AG04449 (cell line): ENCODE results near the gene CYP17A1.

Experiments used
- CTCF ChIA-PET: fragments of 350-600 bp; formaldehyde crosslinking; extraction: SDS; loops from one replicate; lab custom pipeline; 2021; ENCODE audit warnings: antibody characterized with exemption; lab: Yijun Ruan, JAX
- POLR2A ChIA-PET: fragments of 400-600, 350-600 bp; formaldehyde crosslinking; extraction: SDS; loops from one replicate; lab custom pipeline; 2020; ENCODE audit warnings: antibody characterized with exemption, inconsistent platforms; lab: Yijun Ruan, JAX
- DNase-seq: peaks from one replicate; pipeline ENCODE4 v3.0.0-alpha.2; 2010; ENCODE audit warnings: low read depth, low spot score
- H3K4me3 ChIP-seq: 2 replicates; pipeline ENCODE4 v1.5.1; 2011; ENCODE audit warnings: low read depth, mild to moderate bottlenecking, control low read depth, low read length
- CTCF ChIP-seq: IDR thresholded peaks from one replicate; pipeline ENCODE4 v1.5.1; 2011; ENCODE audit warnings: mild to moderate bottlenecking, moderate library complexity, low read length, control low read depth, inconsistent platforms; ENCODE audit not compliant: insufficient read depth; ENCODE audit errors: missing control alignments

The CYP17A1 gene

GRCh38 chr10:102813734-102814452 lies 23.3 kb downstream of the CYP17A1 start:
- no peak for DNase-seq
- ChIA-PET CTCF (no interaction called here), POLR2A (no interaction called here)
- no peak for TF ChIP-seq CTCF
- no peak overlapping the region for H3K4me3 ChIP-seq

- POLR2A ChIA-PET = no interaction called here
These were observed 24.1 kb downstream of the CYP17A1 start for GRCh38 chr10:102813017-102813541.

GRCh38 chr10:102812231-102812876 lies 24.9 kb downstream of the CYP17A1 start:
- CTCF ChIA-PET = no interaction called here
- POLR2A ChIA-PET = no interaction called here
- no peak for TF ChIP-seq CTCF

More at GRCh38 chr10:102813017-102813541, 24.1 kb downstream of the CYP17A1 start:
- CTCF ChIA-PET = no interaction called here
- TF ChIP-seq CTCF = no peak
- DNase-seq = no peak
- H3K4me3 ChIP-seq = no peak overlapping the region

GRCh38 chr10:102811346-102811745 lies 25.9 kb downstream of the CYP17A1 start:
- CTCF ChIA-PET = no interaction called here
- no peak for TF ChIP-seq CTCF
- DNase-seq = no peak
- POLR2A ChIA-PET = no interaction called here
- no peak overlapping the region for H3K4me3 ChIP-seq

More at GRCh38 chr10:102812231-102812876, 24.9 kb downstream of the CYP17A1 start:
- H3K4me3 ChIP-seq = no peak overlapping the region
- no peak for DNase-seq

GRCh38 chr10:102808380-102808779 lies 28.8 kb downstream of the CYP17A1 start:
- TF ChIP-seq CTCF = no peak
- no peak overlapping the region for H3K4me3 ChIP-seq
- CTCF ChIA-PET = no interaction called here
- POLR2A ChIA-PET = no interaction called here
- DNase-seq = no peak

GRCh38 chr10:102804382-102805055 lies 32.7 kb downstream of the CYP17A1 start:
- no peak overlapping the region for H3K4me3 ChIP-seq
- ChIA-PET CTCF (interaction anchor here (0.8 to 1.1 kb wide), 2 partner anchors 29 to 52 kb away, joined by 3 to 4 read pairs; no protein-coding TSS in a partner anchor), POLR2A (no interaction called here)
- no peak for TF ChIP-seq CTCF
- DNase-seq = no peak
